Stimulated activated CD4-positive, alpha-beta T cell treated with anti-CD3 and anti-CD28 coated beads, Interleukin-12 subunit alpha, Interleukin-12 subunit beta, amount 100 ng/mL, for 4 hours (primary cell): ENCODE measurements around the gene CXCL6.

Experiments
- DNase-seq: peaks from one replicate; pipeline ENCODE4 v3.0.0-alpha.2; 2020

CXCL6 gene

GRCh38 chr4:73843369-73843768 is 6.9 kb downstream of the CXCL6 start:
- DNase-seq: no peak

- no peak for DNase-seq
These were observed 7.9 kb downstream of the CXCL6 start for GRCh38 chr4:73844345-73844744.

- no peak for DNase-seq
These were observed 8.3 kb downstream of the CXCL6 start for GRCh38 chr4:73844806-73845205.

GRCh38 chr4:73847526-73848182 is 11.2 kb downstream of the CXCL6 start:
- no peak for DNase-seq

- DNase-seq: no peak
These were observed 11.8 kb downstream of the CXCL6 start for GRCh38 chr4:73848183-73848777.

GRCh38 chr4:73850261-73850970 is 13.9 kb downstream of the CXCL6 start:
- no peak for DNase-seq

- DNase-seq: no peak
These were observed 14.8 kb downstream of the CXCL6 start for GRCh38 chr4:73851293-73851692.

GRCh38 chr4:73852771-73853170 is 16.3 kb downstream of the CXCL6 start:
- DNase-seq: no peak

GRCh38 chr4:73853246-73853704 is 16.8 kb downstream of the CXCL6 start, which contains the start of gene PF4V1:
TSS of gene PF4V1 (plus strand) at chr4:73853296. CDS start at chr4:73853363, 67 bp downstream.
- no peak for DNase-seq

- no peak for DNase-seq
These were observed 17.4 kb downstream of the CXCL6 start for GRCh38 chr4:73853718-73854473.

GRCh38 chr4:73855406-73855805 is 18.9 kb downstream of the CXCL6 start:
- DNase-seq: no peak

GRCh38 chr4:73856518-73856917 is 20.0 kb downstream of the CXCL6 start:
- DNase-seq: no peak

GRCh38 chr4:73859614-73860088 is 23.2 kb downstream of the CXCL6 start:
- no peak for DNase-seq

- no peak for DNase-seq
These were observed 23.7 kb downstream of the CXCL6 start for GRCh38 chr4:73860181-73860580.

- no peak for DNase-seq
These were observed 24.4 kb downstream of the CXCL6 start for GRCh38 chr4:73860917-73861316.

GRCh38 chr4:73862322-73862721 is 25.8 kb downstream of the CXCL6 start:
- DNase-seq: no peak

- no peak for DNase-seq
These were observed 27.9 kb downstream of the CXCL6 start for GRCh38 chr4:73864365-73864764.

- no peak for DNase-seq
These were observed 28.5 kb downstream of the CXCL6 start for GRCh38 chr4:73864961-73865360.

- no peak for DNase-seq
These were observed 29.1 kb downstream of the CXCL6 start for GRCh38 chr4:73865431-73866096.

GRCh38 chr4:73866246-73866645 is 29.8 kb downstream of the CXCL6 start:
- DNase-seq: no peak

- no peak for DNase-seq
These were observed 31.3 kb downstream of the CXCL6 start for GRCh38 chr4:73867783-73868182.
